Stimulated activated CD8-positive, alpha-beta memory T cell treated with anti-CD3 and anti-CD28 coated beads, Interleukin-12 subunit alpha, Interleukin-12 subunit beta, amount 100 ng/mL, for 24 hours (primary cell): ENCODE results near the gene ZNF746.

Experiments
- DNase-seq: peaks from one replicate; pipeline ENCODE4 v3.0.0-alpha.2; 2020; ENCODE audit errors: extremely low read depth

ZNF746 gene

DNA sequence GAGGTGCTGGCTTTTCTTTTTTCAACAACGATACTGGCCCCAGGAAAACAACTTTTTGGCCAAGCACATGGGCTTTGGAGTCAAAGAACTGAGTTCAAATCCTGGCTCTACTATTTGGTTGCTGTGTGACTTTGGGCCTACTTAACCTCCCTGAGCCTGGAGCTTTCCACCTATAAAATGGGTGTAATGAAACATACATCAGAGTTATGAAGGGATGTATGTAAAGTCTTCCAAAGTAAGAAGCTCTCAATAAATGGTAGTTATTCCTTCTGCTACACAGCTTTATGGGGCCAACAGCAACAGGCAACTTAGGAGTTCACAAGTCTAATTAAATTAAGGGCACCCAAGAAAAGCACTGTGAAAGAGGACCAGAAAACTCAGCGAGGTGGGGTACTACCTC, 69.7 kb downstream of the ZNF746 start:
- DNase-seq = no peak

DNA sequence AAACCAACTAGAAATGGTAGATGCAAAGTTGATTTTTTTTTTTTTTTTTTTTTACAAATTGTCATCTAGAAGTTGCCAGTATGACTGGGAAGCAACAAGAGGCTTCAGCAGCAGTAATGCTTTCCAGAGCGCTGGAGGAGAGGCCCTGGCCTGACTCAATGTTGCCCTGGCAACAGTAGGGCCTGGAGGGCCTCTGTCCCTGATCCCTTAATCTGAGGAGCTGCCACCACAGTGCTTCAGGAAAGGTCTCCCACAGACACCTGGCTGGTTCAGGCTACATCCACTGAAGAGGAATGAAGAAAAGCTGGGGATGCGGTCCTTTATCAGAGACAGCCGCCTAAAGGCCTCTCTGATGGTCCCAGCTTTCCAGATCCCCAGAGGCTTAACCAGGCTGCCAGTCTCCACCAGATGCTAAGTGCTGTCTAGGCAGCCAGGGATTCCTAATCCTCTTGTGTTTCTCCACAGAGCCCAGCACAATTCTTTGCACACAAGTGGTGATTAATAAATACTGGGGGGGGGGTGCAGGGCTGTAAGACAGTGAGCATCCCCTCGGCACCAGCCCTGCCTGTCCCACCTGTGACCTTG, 70.4 kb downstream of the ZNF746 start:
- DNase-seq = no peak

DNA sequence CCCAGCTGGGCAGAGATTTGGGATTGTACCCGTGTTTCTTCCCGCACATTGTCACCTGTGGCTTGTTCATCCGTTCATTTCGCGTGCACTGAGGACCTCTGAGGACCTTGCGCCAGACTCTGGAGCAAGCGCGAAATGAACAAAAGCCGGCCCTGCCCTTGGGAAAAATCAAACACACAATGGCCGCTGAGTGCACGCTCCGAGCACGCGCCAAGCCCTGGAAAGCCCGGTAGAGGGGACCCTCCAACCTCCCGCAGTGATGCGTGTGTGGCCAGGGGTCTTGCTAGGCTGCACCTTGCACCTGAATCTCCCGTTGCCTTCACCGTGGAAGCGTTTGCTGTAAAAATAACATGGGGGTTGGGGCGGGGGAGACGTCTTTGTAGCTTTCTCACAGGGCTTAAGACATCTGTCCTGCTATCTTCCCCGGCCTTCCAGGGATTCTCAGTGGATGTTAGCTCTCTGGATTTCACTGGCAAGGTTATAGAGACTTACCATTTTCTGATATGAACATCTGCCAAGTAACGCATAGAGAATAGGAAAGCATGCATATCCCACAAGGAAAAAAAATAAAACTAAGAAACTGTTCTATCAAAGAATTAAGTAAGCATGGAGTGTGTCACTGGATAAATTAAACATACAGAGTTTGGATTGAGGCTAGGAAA, 74.0 kb downstream of the ZNF746 start:
- no peak for DNase-seq

DNA sequence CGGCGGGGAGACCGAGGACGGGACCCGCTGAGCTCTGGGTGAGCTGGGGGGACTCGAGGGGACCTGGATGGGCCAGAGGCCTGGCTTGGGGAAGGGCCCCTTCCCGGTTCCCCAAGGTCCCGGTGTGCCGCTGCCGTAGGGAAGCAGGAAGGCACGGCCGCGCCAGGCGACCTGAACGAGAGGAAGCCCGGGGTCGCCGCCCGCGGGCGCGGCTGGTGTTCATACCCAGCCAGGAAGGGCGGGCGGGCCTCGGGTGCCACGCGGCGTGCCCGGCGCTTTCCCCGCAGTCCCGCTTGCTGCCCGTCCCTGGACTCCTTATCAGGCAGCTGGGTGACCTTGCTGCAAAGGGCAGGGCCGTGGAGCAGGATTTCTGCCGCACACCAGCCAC, 74.7 kb downstream of the ZNF746 start:
- DNase-seq = no peak
